PC-3 (cell line): Measurements from ENCODE around the gene TASOR2. TPM values are rescaled to one million over a fixed set of nuclear protein-coding genes. Genes with fewer than 3 reads are reported as not detected.

Experiments used
- ATAC-seq: fragments of 200-7000 bp; cut with Tn5 transposase; 2 replicates; pipeline ENCODE4 v1.9.1; 2020; ENCODE audit warnings: mild to moderate bottlenecking, moderate library complexity
- BruUV-seq: library from RNA; stranded (reverse); fragments of 400-500 nt; replicated peaks from 2 replicates; lab custom pipeline; 2021; lab: Mats Ljungman, UMichigan
- CTCF ChIA-PET: fragments of 300-600 bp; sonication (Branson Sonifier 250); formaldehyde crosslinking; loops from one replicate; lab custom pipeline; 2022; ENCODE audit warnings: antibody characterized with exemption; lab: Charles Lee
- POLR2A ChIA-PET: fragments of 300-600 bp; sonication (Branson Sonifier 250); formaldehyde crosslinking; loops from one replicate; lab custom pipeline; 2022; ENCODE audit warnings: antibody characterized with exemption; ENCODE audit not compliant: unreplicated experiment; lab: Charles Lee
- DNase-seq: peaks from one replicate; pipeline ENCODE4 v3.0.0-alpha.2; 2015
- H2AFZ ChIP-seq: fragments of 300-600 bp; sonication (generic); 2 replicates; pipeline ENCODE4 v1.6.0; 2016; ENCODE audit warnings: antibody characterized with exemption, low read length
- H3F3A ChIP-seq: fragments of 300-600 bp; sonication (generic); one replicate; pipeline ENCODE4 v1.6.0; 2017; ENCODE audit warnings: antibody characterized with exemption, low read length, control low read depth, mild to moderate bottlenecking; ENCODE audit not compliant: unreplicated experiment
- H3K27ac ChIP-seq: fragments of 300-600 bp; sonication (generic); 2 replicates; pipeline ENCODE4 v1.5.1; 2016; ENCODE audit warnings: mild to moderate bottlenecking, low read length
- H3K27me3 ChIP-seq: fragments of 300-600 bp; sonication (generic); 2 replicates; pipeline ENCODE4 v1.6.1; 2016; ENCODE audit warnings: low read length, mixed read lengths
- H3K36me3 ChIP-seq: fragments of 300-600 bp; sonication (generic); 2 replicates; pipeline ENCODE4 v1.6.1; 2016; ENCODE audit warnings: low read depth, mixed run types, low read length, mixed read lengths
- H3K4me1 ChIP-seq: fragments of 300-600 bp; sonication (generic); 2 replicates; pipeline ENCODE4 v1.5.1; 2016; ENCODE audit warnings: low read length; ENCODE audit not compliant: insufficient read depth
- H3K4me2 ChIP-seq: fragments of 300-600 bp; sonication (generic); 2 replicates; pipeline ENCODE4 v1.6.0; 2016; ENCODE audit warnings: low read length
- H3K4me3 ChIP-seq: fragments of 300-600 bp; sonication (generic); 2 replicates; pipeline ENCODE4 v1.5.1; 2016; ENCODE audit warnings: mild to moderate bottlenecking, low read length, mixed read lengths
- H3K79me2 ChIP-seq: fragments of 300-600 bp; sonication (generic); 2 replicates; pipeline ENCODE4 v1.6.1; 2017; ENCODE audit warnings: low read length, mixed read lengths
- H3K9ac ChIP-seq: fragments of 300-600 bp; sonication (generic); 2 replicates; pipeline ENCODE4 v1.6.0; 2016; ENCODE audit warnings: mild to moderate bottlenecking, low read length
- H3K9me2 ChIP-seq: fragments of 300-600 bp; sonication (generic); replicated peaks from 2 replicates; pipeline ENCODE4 v1.6.1; 2016; ENCODE audit warnings: mixed run types, low read length, mixed read lengths
- H3K9me3 ChIP-seq: fragments of 300-600 bp; sonication (generic); 2 replicates; pipeline ENCODE4 v1.6.1; 2016; ENCODE audit warnings: low read length, mixed read lengths
- H4K20me1 ChIP-seq: fragments of 300-600 bp; sonication (generic); 2 replicates; pipeline ENCODE4 v1.6.1; 2016; ENCODE audit warnings: low read length, mixed read lengths
- CTCF ChIP-seq: fragments of 300-600 bp; sonication (generic); conservative IDR thresholded peaks from 2 replicates; pipeline ENCODE4 v1.5.1; 2017; ENCODE audit warnings: antibody characterized with exemption, low read depth, mild to moderate bottlenecking, low read length
- EZH2 ChIP-seq: fragments of 300-600 bp; sonication (generic); IDR thresholded peaks from one replicate; pipeline ENCODE4 v1.6.1; 2017; ENCODE audit warnings: antibody characterized with exemption, mild to moderate bottlenecking, low read length; ENCODE audit not compliant: unreplicated experiment
- EZH2phosphoT487 ChIP-seq: fragments of 300-600 bp; sonication (generic); IDR thresholded peaks from 2 replicates; pipeline ENCODE4 v1.6.1; 2018; ENCODE audit warnings: mild to moderate bottlenecking, antibody characterized with exemption, low read length, borderline replicate concordance
- intact Hi-C: fragments of 100-400 bp; cut with micrococcal nuclease; formaldehyde crosslinking; loops from 2 replicates; pipeline ENCODE4 v1.9.0; 2023
- total RNA-seq: library from RNA; depleted of rRNA; stranded (reverse); fragments of >200 nt; gene quantifications from 2 replicates; pipeline ENCODE4 v1.2.3, GENCODE V29; 2014

The TASOR2 gene
- total RNA-seq, 1 experiment from 2014 or later: 47.3 TPM

GRCh38 chr10:5644930-5645329, 39.7 kb upstream of the TASOR2 start:
- Histone ChIP-seq H3K27ac (no peak overlapping the region), H3K4me1 (no peaks in the 10 kb centered on the region), H3K36me3 (no peaks in the 10 kb centered on the region), H3K9ac (no peak overlapping the region), H3F3A (no peaks in the 10 kb centered on the region), H3K4me3 (no peak overlapping the region), H3K9me3 (no peaks in the 10 kb centered on the region), H2AFZ (no peak overlapping the region), H3K9me2 (no peaks in the 10 kb centered on the region), H3K4me2 (no peak overlapping the region), H3K79me2 (no peaks in the 10 kb centered on the region), H4K20me1 (no peaks in the 10 kb centered on the region), H3K27me3 (no peaks in the 10 kb centered on the region)
- ChIA-PET CTCF (no interaction called here), POLR2A (no interaction called here)
- ATAC-seq: no peak
- no peak for TF ChIP-seq CTCF
- TF ChIP-seq EZH2: no peak
- no peak for TF ChIP-seq EZH2phosphoT487
- intact Hi-C loops: no loop called here
- no TSS peak for BruUV-seq
- DNase-seq: no peak

GRCh38 chr10:5645375-5645774, 39.3 kb upstream of the TASOR2 start:
- no TSS peak for BruUV-seq
- ATAC-seq (no peak), DNase-seq (no peak)
- Histone ChIP-seq H3K4me2 (no peak overlapping the region), H3K9me2 (no peaks in the 10 kb centered on the region), H3K36me3 (no peaks in the 10 kb centered on the region), H3F3A (no peaks in the 10 kb centered on the region), H2AFZ (no peak overlapping the region), H3K27ac (no peak overlapping the region), H3K4me3 (no peak overlapping the region), H3K9me3 (no peaks in the 10 kb centered on the region), H3K27me3 (no peaks in the 10 kb centered on the region), H3K79me2 (no peaks in the 10 kb centered on the region), H3K4me1 (no peaks in the 10 kb centered on the region), H4K20me1 (no peaks in the 10 kb centered on the region), H3K9ac (no peak overlapping the region)
- POLR2A ChIA-PET: no interaction called here
- CTCF ChIA-PET: no interaction called here
- TF ChIP-seq CTCF (no peak), EZH2phosphoT487 (no peak), EZH2 (no peak)
- intact Hi-C loops: no loop called here

GRCh38 chr10:5645944-5646617, 38.6 kb upstream of the TASOR2 start:
- Histone ChIP-seq H3K9me2 (no peaks in the 10 kb centered on the region), H3K4me3 (no peak overlapping the region), H3K9ac (no peak overlapping the region), H3K27ac (no peak overlapping the region), H3K79me2 (no peaks in the 10 kb centered on the region), H3K4me2 (no peak overlapping the region), H3K9me3 (no peaks in the 10 kb centered on the region), H3K27me3 (no peaks in the 10 kb centered on the region), H3K4me1 (no peaks in the 10 kb centered on the region), H2AFZ (no peak overlapping the region), H3F3A (no peaks in the 10 kb centered on the region), H3K36me3 (no peaks in the 10 kb centered on the region), H4K20me1 (no peaks in the 10 kb centered on the region)
- intact Hi-C loops: no loop called here
- DNase-seq (no peak), ATAC-seq (no peak)
- CTCF ChIA-PET: no interaction called here
- BruUV-seq: no TSS peak
- TF ChIP-seq EZH2: no peak
- POLR2A ChIA-PET: no interaction called here
